ENCODE measurements around the gene CNTNAP2.

Gene CNTNAP2

GRCh38 chr7:146922782-146923181 lies 806.2 kb downstream of the CNTNAP2 start:
- no peak for DNase-seq

GRCh38 chr7:146926841-146927240 lies 810.2 kb downstream of the CNTNAP2 start:
- no peak for DNase-seq

- no peak for DNase-seq
These were observed 821.2 kb downstream of the CNTNAP2 start for GRCh38 chr7:146937836-146938235.

GRCh38 chr7:146943483-146943882 lies 826.9 kb downstream of the CNTNAP2 start:
- peak; percentile 2 for DNase-seq

GRCh38 chr7:146948703-146949102 lies 832.1 kb downstream of the CNTNAP2 start:
- DNase-seq, result no peak

DNA sequence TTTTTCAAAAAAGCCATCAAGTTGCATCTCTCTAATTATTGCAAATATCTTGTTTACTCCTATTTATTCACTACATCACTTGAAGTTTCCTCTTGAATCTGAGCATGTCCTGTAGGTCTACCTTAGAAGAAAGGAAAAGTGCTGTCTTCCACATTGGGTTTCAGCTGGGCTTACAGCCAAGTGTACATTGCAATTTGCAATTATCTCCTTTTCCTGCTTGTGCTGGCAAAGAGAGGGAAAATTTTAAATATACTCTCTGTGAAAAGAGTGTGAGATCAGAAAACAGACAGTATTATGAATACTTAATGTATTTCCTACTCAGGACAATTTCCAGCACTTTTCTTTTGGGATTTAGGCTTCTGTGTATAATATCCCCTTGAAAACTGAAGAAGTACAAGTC lies 839.7 kb downstream of the CNTNAP2 start:
- DNase-seq, result no peak

DNA sequence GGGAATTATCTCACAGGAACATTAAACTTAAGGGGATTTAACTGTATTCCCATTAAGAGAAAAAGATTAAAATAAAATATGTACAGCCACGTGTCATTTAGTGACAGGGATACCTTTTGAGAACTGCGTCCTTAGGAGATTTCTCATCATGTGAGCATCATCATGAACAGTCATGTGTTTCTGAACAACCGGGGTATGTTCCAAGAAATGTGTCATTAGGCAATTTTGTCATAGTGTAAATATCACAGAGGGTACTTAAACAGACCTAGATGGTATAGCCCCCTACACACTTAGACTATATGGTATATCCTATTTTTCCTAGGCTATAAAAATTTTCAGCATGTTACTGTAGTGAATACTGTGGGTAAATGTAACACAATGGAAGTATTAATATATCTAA lies 840.3 kb downstream of the CNTNAP2 start:
- DNase-seq, result no peak

GRCh38 chr7:146960773-146961391 lies 844.3 kb downstream of the CNTNAP2 start:
- no peak for DNase-seq

GRCh38 chr7:146961617-146962016 lies 845.0 kb downstream of the CNTNAP2 start:
- DNase-seq, result no peak

GRCh38 chr7:146966274-146966673 lies 849.7 kb downstream of the CNTNAP2 start:
- no peak for DNase-seq

GRCh38 chr7:146982482-146982881 lies 865.9 kb downstream of the CNTNAP2 start:
- DNase-seq, result no peak

DNA sequence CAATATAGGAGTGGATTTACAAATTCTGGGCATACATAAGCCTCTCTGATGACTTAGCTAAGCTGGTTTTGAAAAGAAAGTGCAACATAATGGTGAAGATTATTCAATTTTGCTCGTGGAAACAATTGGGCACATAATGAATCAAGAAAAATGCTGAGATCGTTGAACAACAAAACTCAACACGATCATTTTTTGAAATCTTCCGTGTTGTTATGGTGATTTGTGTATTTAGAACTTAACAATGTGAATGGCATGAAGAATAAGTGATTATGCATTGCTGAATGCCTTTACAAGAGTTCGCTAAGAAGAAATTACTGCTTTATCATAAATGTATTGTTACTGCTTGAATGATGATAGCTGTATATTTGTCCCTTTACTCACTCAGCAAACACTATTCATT lies 875.0 kb downstream of the CNTNAP2 start:
- no peak for DNase-seq

DNA sequence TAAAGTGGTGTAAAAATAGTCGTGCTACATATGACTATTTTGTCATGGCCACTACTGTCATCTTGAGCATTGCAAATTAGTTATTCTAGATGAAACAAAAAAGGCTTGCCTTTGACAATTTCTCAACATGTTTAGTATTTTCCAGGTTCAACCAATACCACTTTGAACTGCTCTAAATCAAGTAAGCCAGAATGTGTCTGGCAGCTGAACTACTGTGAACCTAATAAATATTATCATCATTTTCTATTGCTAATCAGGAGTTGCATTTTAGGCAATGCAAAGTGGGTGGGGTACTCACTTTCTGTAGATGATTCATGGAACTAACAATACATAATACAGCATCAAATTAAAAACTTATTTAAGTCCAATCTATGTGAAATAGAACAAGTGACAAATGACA lies 877.2 kb downstream of the CNTNAP2 start:
- no peak for DNase-seq

- no peak for DNase-seq
These were observed 891.9 kb downstream of the CNTNAP2 start for GRCh38 chr7:147008530-147008929.

DNA sequence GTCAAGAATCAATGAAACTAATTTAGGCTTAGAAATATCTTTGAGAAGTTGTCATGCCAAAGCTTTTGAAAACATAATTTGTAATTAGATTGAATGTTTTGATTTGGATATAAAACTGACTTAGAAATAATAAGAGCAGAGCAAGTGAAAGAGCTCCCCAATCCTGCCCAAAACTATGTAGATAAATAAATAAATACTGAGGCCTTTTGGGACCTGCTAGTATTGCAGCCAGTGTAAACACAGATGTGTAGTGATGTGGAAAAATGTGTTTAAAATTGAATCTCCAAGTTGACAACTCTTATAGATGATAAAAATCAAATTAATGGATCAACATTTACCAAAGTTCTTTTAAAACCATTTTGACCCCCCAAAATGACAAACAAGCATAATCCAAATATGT lies 896.1 kb downstream of the CNTNAP2 start:
- no peak for DNase-seq

- DNase-seq, result no peak
These were observed 897.2 kb downstream of the CNTNAP2 start for GRCh38 chr7:147013825-147014224.

DNA sequence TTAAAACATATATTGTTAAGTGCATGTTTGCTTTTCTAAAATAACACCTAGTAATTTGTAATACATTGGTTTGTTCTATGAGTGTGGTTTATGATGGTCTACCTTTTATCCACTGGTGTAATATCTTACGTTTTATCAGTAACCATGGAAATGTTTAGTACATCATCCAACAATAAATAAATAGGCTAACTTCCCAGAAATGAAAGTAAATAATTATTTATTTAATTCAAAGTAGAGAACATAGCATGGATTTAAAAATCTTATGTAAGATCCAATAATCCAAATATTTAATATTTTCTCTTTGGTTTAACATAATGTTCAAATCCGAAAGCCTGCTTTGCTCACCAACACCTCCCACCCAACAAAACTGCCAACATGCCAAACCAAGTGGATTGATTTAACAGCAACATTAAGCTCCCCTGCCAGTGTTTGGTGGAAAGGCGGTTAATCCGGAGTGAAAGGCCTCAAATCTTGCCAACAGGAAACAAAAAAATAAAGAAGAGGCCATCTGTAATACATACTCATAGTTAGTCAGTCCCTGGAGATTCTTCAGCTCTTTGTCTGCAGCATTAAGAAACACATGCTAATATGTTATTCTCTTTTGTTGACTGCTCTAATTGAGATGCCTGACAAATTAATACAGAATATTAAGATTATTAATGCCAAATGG lies 897.8 kb downstream of the CNTNAP2 start:
- no peak for DNase-seq

GRCh38 chr7:147015999-147016398 lies 899.4 kb downstream of the CNTNAP2 start:
- DNase-seq, result no peak

- DNase-seq, result no peak
These were observed 905.5 kb downstream of the CNTNAP2 start for GRCh38 chr7:147022056-147022455.

DNA sequence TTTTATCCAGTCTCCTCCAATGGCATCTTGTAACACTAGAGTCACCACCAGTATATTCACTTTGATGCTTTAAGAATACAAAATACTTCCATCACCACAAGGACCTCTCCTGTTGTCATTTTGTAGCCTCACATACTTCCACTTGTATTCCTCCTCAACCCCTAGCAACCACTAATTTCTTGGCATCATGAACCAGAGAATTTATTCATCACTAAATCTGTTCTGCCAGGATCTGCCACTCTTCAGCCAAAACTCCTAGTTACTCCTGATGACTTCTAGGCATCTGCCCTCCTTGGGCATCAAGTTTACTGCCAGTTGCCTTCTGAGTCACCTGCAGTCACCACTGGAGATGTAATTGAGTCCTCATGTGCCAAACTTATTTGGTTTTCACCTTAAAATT lies 906.8 kb downstream of the CNTNAP2 start:
- no peak for DNase-seq

DNA sequence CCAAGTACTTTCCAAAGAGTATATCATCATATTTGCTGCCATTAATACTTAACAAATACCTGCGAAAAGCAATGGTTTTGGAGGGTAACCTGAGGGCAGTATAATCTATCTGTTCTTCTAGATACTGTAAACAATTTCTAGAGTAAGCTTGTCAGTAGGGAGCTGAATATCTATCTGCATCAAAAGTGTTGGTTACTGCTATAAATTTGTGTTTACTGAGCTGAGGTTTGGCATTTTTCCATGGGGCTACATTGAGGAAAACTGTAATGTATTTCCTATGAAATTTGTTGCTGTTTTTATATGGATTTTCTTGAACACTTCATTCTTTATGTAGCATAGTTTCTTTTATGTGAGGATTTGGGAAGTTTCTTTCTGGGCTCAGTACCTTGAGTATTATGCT lies 913.4 kb downstream of the CNTNAP2 start:
- no peak for DNase-seq

DNA sequence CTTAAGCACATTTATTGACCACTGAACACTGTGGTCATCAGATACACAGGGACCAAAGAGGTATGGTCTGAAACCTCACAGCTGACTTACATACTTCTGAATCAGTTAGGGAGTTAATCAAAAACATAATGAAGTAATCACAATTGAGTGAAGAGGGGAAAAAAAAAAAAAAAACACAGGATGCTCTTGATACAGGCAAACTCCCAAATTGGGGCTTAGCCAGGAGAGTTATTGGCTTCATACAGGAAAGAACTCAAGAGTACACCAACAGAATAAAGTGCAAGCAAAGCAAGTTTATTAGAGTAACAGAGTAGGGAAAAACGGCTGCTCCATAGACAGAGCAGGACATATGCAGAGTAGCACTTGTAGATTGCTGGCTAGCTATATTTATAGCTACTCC lies 917.0 kb downstream of the CNTNAP2 start:
- DNase-seq, result no peak

DNA sequence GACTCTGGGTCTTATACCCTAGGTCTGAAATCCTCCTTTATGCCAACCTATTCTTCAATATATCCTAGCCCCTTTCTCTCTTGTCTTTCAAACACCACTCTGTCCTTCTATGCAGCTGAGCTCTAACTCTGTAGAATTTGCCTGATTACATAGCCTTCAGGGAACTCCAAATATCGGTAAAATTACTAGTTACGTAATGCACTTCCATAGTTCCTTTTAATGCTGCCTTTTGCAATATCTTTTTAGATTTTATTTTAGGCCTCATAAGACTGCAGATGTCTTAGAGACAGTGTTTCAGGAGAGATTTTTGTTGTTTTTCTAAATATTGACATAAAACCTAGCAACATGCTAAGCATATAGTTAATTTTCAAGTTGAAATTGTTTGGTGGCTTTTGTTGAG lies 924.8 kb downstream of the CNTNAP2 start:
- no peak for DNase-seq

DNA sequence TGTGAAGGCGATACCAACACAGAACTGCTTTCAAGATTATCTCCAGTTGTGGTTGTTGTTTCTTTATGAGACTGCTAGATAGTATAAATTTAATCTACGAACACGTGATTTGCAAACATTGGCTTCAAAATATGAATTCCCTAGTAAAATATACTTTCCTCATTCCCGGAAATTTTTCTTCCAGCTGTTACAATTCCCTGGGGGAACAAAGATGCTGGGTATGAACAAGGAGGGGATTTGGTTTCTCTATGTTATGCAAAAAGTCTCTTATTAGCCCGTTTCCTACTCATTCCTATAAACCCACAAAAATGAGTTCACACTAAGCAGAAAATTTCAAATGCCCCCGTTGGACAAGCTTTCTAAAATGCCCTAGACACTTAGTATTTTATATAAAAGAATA lies 928.3 kb downstream of the CNTNAP2 start:
- DNase-seq, result no peak

- DNase-seq, result no peak
These were observed 931.1 kb downstream of the CNTNAP2 start for GRCh38 chr7:147047696-147048095.

All from NCI-H510A treated with DMSO at 0.1 percent for 48 hours (cell line).